HG02571 (cell line): ENCODE data around the gene ARID5B.

Experiments used
- ATAC-seq: cut with Tn5 transposase; IDR thresholded peaks from one replicate; pipeline ENCODE4 v1.9.1; 2021; ENCODE audit warnings: mild to moderate bottlenecking, moderate library complexity; ENCODE audit not compliant: unreplicated experiment

Gene ARID5B

DNA sequence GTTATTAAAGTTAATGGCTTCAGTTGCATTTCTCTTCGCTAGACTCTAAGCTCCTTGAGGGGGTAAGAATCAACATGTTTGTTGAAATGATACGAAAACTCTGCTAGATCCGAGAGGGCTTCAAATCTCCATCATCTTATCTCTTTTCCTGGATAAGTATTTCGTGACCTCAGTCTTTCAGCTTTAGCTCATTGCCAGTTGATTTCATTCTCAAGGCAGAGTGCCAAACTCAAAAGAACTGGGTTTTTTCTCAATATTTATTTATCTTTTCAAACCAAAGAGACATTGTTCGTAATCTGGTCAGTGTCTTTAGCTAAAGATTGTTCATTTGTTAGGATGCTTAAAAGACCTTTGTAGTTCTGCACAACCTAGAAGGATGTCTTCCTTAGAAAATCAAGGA, 108.9 kb downstream of the ARID5B start:
- ATAC-seq = no peak

DNA sequence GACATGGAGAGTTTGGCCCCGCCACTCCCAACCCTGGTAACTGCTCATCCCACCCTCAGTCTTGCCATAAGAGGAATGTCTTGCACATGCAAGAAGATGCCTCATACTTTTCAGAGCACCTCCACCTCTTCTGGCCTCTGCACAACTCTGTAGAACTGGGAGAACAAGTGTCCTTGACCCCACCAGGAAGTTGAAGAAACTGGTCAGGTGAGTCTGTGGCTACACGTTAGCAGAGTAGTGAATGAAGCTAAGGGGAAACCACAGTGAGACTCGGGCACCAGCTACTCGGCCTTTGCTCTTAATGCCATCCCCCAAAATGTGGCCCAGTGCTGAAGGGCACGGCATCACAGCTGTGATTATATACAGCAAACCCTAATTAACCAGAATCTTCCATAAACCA, 110.1 kb downstream of the ARID5B start:
- ATAC-seq = no peak

DNA sequence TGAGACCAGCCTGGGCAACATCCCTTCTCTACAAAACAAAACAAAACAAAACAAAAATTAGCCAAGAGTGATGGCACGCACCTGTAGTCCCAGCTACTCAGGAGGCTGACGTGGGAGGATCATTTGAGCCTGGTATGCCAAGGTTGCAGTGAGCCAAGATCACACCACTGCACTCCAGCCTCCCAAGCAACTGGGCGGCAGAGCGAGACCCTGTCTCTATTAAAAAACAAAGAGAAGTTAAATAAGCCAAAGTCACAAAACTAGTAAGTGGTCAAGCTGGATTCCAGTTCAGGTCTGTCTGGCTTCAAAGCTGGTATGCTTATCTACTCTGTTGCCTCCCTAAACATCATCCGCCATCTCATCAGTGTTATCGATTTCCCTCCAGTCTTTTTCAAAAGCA, 110.8 kb downstream of the ARID5B start:
- ATAC-seq = no peak

DNA sequence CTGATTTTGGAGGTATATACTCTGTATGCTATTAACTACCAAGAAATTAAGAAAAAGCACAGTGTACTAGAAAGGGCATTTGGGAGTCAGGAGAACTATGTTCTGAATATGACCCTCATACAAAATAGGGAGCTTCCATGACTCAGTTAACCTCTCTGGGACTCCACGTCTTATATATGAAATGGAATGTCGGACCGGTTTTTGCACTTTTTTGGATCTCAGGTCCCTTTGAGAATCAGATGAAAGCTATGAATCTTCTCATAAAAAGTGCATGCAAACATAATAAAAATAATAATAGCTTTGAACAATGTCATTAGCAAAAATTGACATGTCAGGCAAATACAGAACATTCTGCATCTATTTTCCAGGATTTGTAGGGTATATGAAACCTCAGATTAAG, 113.0 kb downstream of the ARID5B start:
- no peak for ATAC-seq

DNA sequence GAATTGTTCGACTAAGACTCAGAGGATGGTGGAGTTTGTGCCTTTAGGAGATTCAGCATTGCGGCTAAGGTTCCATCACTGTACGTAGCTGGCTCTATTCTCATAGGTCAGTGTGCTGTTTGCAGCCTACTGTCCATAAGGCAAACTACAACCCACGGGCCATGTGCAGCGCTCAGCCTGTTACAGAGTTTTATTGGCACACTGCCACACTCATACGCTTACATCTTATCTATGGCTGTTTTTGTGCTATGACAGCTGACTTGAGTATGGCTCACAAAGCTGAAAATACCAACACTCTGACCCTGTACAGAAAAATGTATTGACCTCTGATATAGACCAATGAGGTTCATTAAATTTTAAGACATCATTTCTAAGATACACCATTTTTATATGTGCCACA, 114.5 kb downstream of the ARID5B start:
- ATAC-seq = no peak

DNA sequence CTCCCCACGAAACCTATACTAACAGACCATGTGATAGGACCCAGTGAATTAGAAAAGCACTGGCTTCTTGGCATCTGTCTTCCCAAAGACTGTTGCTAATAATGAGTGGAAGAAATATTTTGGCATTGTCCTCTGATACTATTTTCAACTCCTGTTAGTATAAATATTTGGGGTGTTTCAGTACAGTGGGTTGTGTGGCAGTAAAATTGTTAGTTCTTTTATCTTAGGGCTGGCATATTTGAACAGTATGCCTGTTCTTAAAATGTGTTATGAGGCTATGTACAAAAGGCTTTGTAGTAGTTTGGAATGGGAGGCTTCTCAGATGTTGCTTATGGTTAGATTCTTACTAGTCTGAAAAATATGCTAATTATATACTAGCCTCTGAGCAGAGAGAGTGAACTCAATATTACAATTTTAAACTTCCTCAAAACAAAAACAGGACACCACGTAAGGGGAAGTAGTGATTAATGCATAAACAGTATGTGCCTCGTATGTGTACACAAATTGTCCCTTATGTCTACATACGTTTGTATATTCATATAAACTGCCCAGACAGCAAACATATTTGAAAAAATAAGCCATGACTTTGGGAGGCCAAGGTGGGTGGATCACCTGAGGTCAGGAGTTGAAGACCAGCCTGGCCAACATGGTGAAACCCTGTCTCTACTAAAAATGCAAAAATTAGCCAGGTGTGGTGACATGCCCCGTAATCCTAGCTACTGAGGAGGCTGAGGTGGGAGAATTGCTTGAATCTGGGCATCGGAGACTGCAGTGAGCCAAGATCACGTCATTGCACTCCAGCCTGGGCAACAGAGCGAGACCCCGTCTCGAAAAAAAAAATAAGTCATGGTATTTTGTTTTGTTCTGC, 115.4 kb downstream of the ARID5B start:
- peak; percentile 45 for ATAC-seq

DNA sequence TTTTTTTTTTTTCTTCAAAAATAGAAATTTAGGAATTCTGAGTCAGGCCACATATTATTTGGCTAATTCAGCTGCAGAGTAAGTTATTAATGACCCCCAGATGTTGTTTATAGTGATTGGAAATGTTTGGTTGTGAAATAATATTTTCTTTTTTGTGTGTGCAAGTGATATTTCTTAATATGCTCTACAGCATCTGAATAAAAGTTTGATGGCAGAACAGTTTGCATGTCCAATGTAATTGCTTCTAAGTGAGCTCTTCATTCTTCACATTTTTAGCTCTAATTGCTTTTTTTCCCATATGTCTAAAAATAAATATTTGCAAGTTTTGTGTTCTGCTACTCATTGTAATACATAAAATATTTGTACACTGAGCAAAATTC, 116.0 kb downstream of the ARID5B start:
- no peak for ATAC-seq

DNA sequence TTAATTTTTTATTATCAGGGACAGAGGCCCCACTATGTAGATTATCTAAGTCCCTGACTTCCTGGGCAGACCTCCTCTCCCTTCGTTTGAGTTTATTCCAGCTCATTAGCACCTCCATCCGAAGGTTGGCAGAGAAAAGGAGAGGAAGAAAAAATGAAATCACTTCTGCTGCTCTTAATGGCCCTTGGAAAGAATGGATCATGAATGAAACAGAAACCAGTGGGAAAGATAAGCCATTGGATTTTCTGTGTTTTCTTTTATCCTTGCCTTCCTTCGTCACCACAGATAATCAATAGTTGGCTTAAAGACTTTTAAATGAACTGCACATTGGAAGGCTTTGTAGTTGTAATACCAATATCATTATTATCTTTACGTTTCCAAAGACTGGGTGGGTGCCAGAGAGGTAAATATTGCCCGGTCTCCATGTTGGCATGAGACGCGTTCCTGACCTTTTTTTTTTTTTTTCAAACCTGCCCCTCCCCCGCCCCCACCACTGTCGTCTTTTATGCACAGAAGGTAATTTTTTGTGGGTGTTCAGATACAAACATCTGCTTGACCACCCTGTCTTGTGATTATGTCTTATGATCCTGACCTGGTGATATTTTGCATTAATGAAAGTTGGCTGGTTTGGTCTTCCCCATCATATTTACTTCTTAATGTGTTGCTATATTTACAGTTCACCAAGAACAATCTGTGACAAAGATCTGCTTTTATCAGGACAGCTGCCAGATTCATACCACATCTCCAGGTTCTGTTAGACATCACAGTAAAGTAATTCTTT, 116.8 kb downstream of the ARID5B start:
- no peak for ATAC-seq

DNA sequence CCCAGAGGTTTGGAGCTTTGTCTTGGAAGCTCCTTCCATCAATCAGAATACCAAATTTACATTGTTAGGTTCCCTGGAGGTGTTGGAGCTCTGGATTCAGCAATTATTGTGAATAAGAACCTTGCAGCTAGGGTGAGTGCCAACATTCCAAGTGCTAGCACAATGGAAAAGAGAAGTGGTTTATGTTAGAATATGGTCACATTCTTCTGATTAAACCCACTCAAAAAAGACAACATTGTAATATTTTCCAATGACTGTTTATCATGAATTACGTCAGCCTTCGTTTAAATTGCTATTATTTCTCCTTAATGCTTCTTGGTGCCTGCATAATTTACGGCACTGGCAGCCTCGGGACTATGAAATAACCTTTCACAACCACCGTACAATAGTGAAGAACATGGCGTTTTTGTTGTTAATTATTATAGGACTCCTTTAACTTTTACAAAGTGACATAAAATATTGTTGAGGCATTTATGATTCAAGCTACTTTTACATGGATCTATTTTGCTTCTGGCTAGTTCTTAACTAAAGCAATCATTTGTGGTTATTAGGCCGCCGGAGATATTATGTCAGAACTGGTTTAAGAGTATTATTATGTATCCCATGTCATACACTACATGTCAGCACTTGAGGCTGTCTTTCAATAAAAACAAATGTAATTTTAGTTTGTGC, 117.7 kb downstream of the ARID5B start:
- no peak for ATAC-seq

DNA sequence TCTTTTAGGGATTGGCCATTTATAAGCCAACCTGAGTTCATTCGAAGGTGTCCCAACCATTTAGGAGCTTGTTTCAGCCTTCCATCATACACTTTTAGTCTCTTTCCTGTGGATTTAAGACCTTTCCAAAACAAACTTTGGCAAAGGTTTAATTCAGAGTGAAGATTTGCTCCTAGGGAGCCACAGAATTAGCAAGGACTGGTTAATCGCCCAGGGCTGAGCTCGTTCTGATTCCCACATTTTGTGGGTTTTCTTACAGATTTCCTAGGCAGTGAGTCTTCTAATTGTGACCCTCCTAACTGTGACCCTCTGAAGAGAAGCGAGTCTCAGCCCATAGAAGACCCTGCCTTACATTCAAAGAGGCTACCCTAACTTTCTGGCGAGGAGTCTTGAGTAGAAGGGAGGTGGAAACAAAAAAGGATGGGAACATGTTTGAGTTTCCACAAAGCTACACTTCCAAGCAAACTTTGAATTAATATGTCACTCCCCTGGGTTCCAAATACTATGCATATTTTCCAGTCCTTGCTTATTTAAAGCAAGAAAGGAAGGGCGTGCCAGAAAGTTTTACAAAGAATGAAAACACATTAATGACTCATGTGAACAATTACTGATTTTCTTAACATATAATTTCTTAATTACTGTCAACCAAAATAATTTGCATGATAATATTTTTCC, 118.3 kb downstream of the ARID5B start:
- ATAC-seq = no peak

DNA sequence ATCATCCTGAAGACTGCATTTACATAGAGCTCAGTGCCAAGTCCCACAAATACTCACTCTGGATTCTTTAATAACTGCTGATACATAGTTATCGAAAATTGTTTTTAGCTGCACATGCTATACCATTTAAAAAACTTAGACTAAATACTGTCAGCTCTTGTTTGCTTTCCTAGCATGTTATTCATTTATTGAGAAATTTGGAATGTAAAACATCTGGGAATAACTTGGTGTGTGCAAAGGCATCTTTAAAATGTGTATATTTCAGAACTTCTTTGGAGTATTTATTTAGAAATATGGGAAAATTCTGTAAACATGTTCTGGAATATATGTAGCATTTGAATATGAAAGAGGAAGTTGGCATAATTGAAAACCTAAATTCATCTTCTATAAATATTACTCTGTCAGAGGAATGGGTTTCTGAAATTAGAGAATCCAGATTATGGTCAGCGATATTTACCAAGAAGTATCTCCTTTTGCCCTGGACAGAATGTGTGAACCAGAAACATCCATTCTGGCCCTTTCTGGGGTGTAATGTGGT, 119.7 kb downstream of the ARID5B start:
- ATAC-seq = no peak

DNA sequence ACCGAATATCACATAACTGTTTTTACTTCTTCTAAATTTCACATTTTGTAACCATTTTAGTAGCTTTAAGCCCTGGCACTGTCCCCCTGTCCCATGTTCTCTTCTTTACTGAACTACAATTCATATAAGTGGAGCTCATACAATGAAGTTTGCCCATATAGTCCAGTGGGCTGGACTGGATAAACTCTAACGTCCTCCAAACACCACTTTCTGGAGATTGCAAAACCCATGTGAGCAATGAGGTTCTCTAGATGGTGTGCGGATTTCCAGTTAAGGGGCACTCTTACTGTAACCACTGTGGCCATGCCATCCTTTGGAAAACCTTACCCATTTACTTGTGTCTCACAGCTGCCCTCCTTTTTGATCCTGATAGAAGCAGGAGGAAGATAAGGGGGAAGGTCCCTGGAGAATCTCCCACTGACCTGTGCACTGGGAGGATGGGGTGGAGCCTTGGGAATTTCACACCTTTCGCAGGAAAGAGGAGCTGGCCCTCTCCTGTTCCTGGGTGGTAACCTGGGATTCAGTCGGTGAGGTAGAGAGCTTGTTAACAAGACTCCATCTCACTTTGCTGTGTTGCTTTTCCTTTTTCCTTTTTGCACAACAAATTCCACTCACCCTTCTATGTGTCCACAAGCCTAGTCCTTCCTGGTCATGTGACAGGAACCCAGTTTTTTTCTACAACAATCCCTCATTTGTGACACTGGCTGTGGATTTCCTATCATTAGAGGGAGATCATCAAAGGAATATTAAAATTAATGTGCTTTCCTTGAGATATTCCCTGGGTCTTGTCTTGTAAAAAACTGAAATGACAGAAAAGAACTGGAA, 120.7 kb downstream of the ARID5B start:
- ATAC-seq = no peak

DNA sequence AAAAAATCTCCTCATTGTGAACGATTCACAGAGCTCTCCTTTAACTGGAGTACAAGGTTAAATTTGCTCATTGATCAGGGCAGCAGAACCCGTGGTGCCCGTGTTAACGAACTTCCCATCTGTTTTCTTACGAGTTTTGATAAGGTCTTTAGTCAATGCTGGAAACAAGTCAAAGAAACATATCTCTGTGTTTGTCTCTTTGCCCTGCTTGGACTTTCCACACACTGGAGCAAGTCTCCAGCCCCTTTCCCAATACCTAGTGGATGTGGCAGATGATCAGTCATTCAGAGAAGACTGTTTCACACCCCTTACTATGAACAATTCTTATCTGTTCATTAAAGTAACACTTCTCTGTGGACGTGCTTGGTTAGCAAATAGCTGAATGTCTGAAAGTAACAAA, 121.3 kb downstream of the ARID5B start:
- ATAC-seq = no peak

DNA sequence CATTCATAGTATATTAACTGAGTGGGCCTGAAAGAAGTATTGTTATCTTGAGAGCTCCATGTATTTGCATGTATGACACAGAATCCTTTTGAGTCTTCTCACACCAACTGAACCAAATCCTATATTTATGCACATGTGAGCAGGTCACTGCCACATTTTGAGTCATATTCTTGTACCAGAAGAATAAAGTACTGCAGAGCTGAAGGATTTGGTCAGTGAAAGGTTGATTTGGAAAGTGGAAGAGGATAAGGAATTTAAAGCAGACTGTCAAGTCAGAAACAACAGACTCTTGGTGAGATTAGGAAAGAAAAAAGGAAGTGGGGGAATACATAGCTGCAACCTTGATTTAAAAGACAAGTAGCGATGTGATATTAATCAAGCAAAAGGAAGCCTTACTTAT, 121.8 kb downstream of the ARID5B start:
- ATAC-seq = no peak

DNA sequence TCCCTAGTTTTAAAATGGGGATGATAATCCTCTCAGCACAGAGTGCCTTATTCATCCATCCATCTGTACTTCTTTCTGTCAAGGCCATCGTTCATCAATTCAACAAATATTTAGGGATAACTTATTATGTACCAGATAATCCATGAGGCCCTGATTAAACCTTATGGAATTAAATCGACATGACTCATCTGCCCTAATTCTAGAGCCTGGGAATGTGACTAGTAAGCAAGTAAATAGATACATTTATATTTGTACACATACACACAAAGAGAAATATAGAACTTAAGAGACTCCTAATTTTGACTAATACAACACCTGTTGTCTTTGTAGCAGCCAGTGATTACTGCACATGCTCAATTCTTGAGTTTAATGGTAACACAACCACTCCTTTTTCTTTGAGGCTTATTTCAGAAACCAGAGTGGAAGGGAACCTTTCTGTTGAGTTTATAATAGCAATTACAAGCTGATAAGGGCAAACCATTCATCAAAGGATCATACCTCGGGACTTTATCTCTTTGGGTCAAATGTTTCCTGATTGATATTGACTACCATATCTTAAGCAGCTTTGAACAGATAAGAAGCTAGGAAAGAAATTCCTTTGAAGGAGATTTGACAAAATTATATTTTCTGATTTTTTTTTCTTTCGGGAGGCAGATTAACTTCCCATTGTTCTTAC, 122.7 kb downstream of the ARID5B start:
- no peak for ATAC-seq

DNA sequence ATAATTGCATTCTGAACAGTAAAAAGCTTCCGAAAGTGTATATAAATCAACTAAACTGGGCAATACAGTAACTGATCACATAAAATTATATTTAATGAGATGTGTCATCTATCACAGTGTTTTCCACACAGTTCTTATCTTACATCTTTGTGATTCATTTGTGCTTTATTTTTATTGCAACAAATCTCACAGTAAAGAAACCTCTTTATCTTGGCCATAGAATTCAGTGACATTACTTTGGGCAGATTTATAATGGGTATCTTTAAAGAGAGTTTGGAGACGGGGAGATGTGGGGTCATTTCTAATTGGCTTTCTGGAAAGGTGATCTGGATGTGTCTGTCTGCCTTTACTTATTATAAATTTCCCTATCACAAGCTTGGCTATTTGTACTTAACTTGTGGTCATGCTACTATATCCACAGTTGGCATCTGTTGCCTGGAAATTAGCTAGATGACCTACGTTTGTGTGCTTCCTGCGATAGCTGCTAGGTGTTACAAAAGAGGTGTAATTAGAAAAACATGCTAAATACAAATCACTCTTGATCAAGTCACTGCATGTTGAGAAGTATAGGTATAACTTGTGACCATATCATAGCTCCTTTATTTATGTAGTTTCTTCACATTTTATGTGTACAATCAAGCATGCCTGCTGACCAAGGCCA, 123.8 kb downstream of the ARID5B start:
- ATAC-seq = no peak

DNA sequence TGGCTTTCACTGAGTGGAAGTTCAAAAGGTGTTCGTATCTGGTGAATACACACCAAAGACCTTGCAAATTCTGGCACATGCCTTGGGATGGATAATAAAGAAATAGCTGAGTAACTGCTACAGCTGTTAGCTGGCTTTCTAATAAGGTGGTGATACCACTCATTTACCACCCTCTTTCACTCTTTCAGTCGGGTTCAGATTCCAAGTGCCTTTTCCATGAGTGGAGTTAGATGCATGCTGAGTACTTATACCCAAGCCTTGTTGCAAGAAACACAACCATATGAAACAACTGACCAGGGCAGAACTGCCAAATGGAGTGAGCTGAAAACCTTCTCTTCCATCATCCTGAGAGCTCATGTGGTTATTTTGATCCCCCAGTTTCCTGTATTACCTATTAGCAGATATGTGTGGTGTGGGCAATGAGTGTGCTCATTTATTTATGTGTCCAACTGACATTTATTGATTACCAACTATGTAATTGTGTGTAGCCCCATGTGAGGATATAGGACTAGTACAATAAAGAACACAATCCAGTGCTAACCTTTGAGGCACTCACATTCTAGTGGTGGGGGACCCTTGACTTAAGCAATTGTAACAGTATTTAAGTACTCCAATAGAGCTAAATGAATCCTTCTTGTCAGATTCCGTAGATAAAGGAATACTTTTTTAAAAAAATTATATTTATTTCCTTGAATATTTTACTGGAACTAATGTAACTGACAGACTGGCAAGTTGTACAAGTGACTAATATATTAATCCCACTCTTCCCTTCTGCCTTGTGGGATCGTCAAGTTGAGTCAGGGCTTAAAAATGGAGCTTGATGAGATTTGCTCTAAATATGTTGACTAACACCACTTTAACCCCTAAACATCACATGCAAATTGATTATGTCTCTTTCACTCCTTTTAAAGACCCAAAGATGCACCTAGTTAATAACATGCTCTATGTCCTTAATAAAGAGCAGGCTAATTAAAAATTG, 124.7 kb downstream of the ARID5B start:
- ATAC-seq = no peak
